T-helper 2 cell (primary cell): ENCODE results near the gene C10orf71.

Source experiments
- DNase-seq, 5 experiments: peaks; one replicate each; pipeline versions ENCODE4 v3.0.0 to v3.0.0-alpha.2; 2012 to 2022

Gene C10orf71

GRCh38 chr10:49318755-49319154, 19.8 kb downstream of the C10orf71 start:
- no peak for DNase-seq

- no peak for DNase-seq
Measured at GRCh38 chr10:49319206-49319605, 20.2 kb downstream of the C10orf71 start.

GRCh38 chr10:49320191-49320590, 21.2 kb downstream of the C10orf71 start:
- DNase-seq, result no peak

GRCh38 chr10:49321021-49321420, 22.1 kb downstream of the C10orf71 start:
- DNase-seq, result no peak

- DNase-seq, result no peak
Measured at GRCh38 chr10:49322371-49323170, 23.6 kb downstream of the C10orf71 start.

GRCh38 chr10:49323171-49323895, 24.4 kb downstream of the C10orf71 start:
- DNase-seq, result no peak

- no peak for DNase-seq
Measured at GRCh38 chr10:49323896-49324270, 24.9 kb downstream of the C10orf71 start.

GRCh38 chr10:49324711-49325110, 25.7 kb downstream of the C10orf71 start:
- DNase-seq, result no peak

GRCh38 chr10:49325131-49325915, 26.4 kb downstream of the C10orf71 start:
- DNase-seq, result no peak

- DNase-seq, result no peak
Measured at GRCh38 chr10:49325916-49326783, 27.2 kb downstream of the C10orf71 start.

GRCh38 chr10:49327036-49327813, 28.3 kb downstream of the C10orf71 start:
- DNase-seq, result no peak

GRCh38 chr10:49328401-49329145, 29.6 kb downstream of the C10orf71 start:
- DNase-seq, result no peak

- no peak for DNase-seq
Measured at GRCh38 chr10:49329146-49329505, 30.2 kb downstream of the C10orf71 start.

GRCh38 chr10:49330127-49330665, 31.2 kb downstream of the C10orf71 start:
- DNase-seq, result no peak

- no peak for DNase-seq
Measured at GRCh38 chr10:49331431-49331830, 32.5 kb downstream of the C10orf71 start.

- no peak for DNase-seq
Measured at GRCh38 chr10:49332333-49332732, 33.4 kb downstream of the C10orf71 start.

- DNase-seq, result no peak
Measured at GRCh38 chr10:49332768-49333167, 33.8 kb downstream of the C10orf71 start.

- no peak for DNase-seq
Measured at GRCh38 chr10:49333192-49333591, 34.2 kb downstream of the C10orf71 start.

GRCh38 chr10:49334964-49335363, 36.0 kb downstream of the C10orf71 start:
- no peak for DNase-seq

GRCh38 chr10:49335364-49335972, 36.5 kb downstream of the C10orf71 start:
- peak in 2 of 5 experiments; percentile 18 to 49 for DNase-seq
